Smooth muscle cell (in vitro differentiated cells): Measurements from ENCODE around the gene OXCT1. TPM values are rescaled to one million over a fixed set of nuclear protein-coding genes. Genes with fewer than 3 reads are reported as not detected.

Experiments used
- DNase-seq: peaks from one replicate; lab custom pipeline; 2025; ENCODE audit not compliant: unreplicated experiment; lab: John Stamatoyannopoulos, UW
- H2AFZ ChIP-seq: fragments of 200-600 bp; sonication (generic); 2 replicates; pipeline ENCODE4 v1.6.0; 2016; ENCODE audit warnings: antibody characterized with exemption, low read depth, mild to moderate bottlenecking
- H3F3A ChIP-seq: fragments of 200-600 bp; sonication (generic); 2 replicates; pipeline ENCODE4 v1.6.0; 2017; ENCODE audit warnings: antibody characterized with exemption, low read depth
- H3K27ac ChIP-seq: fragments of 200-600 bp; sonication (generic); 2 replicates; pipeline ENCODE4 v1.5.1; 2016; ENCODE audit warnings: low read depth, mild to moderate bottlenecking
- H3K27me3 ChIP-seq: fragments of 200-600 bp; sonication (generic); 2 replicates; pipeline ENCODE4 v1.6.1; 2016; ENCODE audit warnings: low read depth, mild to moderate bottlenecking
- H3K36me3 ChIP-seq: fragments of 200-600 bp; sonication (generic); 2 replicates; pipeline ENCODE4 v1.5.1; 2016; ENCODE audit warnings: low read depth
- H3K4me1 ChIP-seq: fragments of 200-600 bp; sonication (generic); 2 replicates; pipeline ENCODE4 v1.5.1; 2016; ENCODE audit warnings: low read depth
- H3K4me2 ChIP-seq: fragments of 200-600 bp; sonication (generic); 2 replicates; pipeline ENCODE4 v1.6.0; 2016; ENCODE audit warnings: mild to moderate bottlenecking
- H3K4me3 ChIP-seq: fragments of 200-600 bp; sonication (generic); 2 replicates; pipeline ENCODE4 v1.5.1; 2016; ENCODE audit warnings: mild to moderate bottlenecking
- H3K79me2 ChIP-seq: fragments of 200-600 bp; sonication (generic); 2 replicates; pipeline ENCODE4 v1.6.0; 2016; ENCODE audit warnings: low read depth, mild to moderate bottlenecking
- H3K9ac ChIP-seq: fragments of 200-600 bp; sonication (generic); 2 replicates; pipeline ENCODE4 v1.6.0; 2016; ENCODE audit warnings: low read depth
- H3K9me3 ChIP-seq: fragments of 200-600 bp; sonication (generic); replicated peaks from 2 replicates; pipeline ENCODE4 v1.5.1; 2016; ENCODE audit warnings: low read depth
- H4K20me1 ChIP-seq: fragments of 200-600 bp; sonication (generic); 2 replicates; pipeline ENCODE4 v1.6.0; 2016; ENCODE audit warnings: low read depth
- WGBS: methylation state at CpG from one replicate; pipeline ENCODE4 v1.1.7; 2016; ENCODE audit warnings: low lambda C conversion rate; 5-methylcytosine and 5-hydroxymethylcytosine counted together
- polyA plus RNA-seq: library from polyadenylated mRNA; unstranded; fragments of >200 nt; fragmentation: Nextera tagmentation; extraction: Ambion mirVana; gene quantifications from 2 replicates; pipeline ENCODE4 v1.2.1, GENCODE V29; 2016
- total RNA-seq: library from RNA; depleted of rRNA; stranded (reverse); fragments of >200 nt; gene quantifications from 2 replicates; pipeline ENCODE4 v1.2.3, GENCODE V29; 2014
- TF ChIP-seq, protein P1 (sequence below): fragments of 200-600 bp; sonication (generic); IDR thresholded peaks from 2 replicates; pipeline ENCODE4 v1.5.1; 2017; ENCODE audit warnings: borderline replicate concordance, mild to moderate bottlenecking, antibody characterized with exemption; ENCODE audit not compliant: insufficient read depth, poor library complexity, severe bottlenecking

OXCT1 gene
- total and polyA plus RNA-seq, 2 experiments from 2014 or later = 10.0 to 16.7 TPM

DNA sequence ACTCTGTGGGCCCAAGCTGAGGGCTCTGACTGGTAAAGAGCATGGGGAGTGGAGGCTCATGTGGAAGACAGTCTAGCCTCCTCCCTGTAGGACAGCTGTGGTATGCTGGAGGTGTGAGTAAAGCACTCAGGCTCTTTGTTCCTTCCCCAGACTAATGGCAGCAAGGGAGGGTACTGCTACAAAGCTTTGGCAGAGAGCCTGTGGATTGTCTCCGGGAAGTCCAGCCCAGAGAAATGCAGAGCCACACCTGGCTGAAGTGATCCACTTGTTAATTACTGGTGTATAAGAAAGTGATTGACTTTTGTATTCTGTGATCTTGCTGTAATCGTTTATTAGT is 161.7 kb downstream of the OXCT1 start:
- TF ChIP-seq, protein P1, sequence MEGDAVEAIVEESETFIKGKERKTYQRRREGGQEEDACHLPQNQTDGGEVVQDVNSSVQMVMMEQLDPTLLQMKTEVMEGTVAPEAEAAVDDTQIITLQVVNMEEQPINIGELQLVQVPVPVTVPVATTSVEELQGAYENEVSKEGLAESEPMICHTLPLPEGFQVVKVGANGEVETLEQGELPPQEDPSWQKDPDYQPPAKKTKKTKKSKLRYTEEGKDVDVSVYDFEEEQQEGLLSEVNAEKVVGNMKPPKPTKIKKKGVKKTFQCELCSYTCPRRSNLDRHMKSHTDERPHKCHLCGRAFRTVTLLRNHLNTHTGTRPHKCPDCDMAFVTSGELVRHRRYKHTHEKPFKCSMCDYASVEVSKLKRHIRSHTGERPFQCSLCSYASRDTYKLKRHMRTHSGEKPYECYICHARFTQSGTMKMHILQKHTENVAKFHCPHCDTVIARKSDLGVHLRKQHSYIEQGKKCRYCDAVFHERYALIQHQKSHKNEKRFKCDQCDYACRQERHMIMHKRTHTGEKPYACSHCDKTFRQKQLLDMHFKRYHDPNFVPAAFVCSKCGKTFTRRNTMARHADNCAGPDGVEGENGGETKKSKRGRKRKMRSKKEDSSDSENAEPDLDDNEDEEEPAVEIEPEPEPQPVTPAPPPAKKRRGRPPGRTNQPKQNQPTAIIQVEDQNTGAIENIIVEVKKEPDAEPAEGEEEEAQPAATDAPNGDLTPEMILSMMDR = no peak
- Histone ChIP-seq H4K20me1 (no peaks in the 10 kb centered on the region), H3K36me3 (no peaks in the 10 kb centered on the region), H3K4me2 (no peak overlapping the region), H3K9me3 (no peaks in the 10 kb centered on the region), H3K27ac (no peak overlapping the region), H3K4me3 (no peak overlapping the region), H3K79me2 (no peaks in the 10 kb centered on the region), H3F3A (no peaks in the 10 kb centered on the region), H2AFZ (no peak overlapping the region), H3K27me3 (no peaks in the 10 kb centered on the region), H3K9ac (no peak overlapping the region), H3K4me1 (no peaks in the 10 kb centered on the region)
- DNase-seq = no peak
- WGBS = 65% methylated on average over 2 of the region's 2 CpGs

DNA sequence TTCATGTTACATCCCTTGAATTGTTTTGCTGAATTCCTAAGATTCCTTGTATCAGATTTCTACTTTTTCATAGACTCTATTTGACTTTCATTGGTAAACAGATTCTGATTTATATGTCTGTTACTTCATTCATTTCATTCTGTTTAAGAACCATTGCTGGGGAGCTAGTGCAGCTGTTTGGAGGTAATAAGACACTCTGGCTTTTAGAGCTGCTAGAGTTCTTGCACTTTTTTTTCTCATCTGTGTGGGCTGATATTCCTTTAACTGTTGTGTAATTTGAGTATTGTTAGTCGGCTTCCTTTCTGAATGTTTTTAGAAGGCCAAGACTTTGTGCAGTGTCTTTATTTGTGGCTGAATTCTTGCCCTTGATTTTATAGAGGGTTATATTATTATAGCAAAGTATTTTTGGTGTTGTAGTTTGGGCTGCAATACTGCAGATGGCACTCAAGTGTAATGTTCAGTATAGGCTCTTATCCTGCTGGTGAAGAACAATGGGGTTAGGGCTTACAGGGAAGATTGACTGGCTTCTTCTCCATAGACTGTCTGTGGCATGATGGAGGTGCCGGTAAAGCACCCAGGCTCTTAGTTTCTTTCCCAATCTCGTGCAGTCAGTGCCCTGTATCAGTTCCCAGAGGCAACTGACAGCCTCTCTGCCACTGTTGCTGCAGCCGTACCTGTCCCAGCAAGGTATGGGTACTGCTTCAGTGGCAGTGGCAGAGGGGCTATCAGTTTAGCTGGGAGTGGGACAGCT is 162.2 kb downstream of the OXCT1 start:
- Histone ChIP-seq H3K4me1 (no peaks in the 10 kb centered on the region), H3K9ac (no peak overlapping the region)

DNA sequence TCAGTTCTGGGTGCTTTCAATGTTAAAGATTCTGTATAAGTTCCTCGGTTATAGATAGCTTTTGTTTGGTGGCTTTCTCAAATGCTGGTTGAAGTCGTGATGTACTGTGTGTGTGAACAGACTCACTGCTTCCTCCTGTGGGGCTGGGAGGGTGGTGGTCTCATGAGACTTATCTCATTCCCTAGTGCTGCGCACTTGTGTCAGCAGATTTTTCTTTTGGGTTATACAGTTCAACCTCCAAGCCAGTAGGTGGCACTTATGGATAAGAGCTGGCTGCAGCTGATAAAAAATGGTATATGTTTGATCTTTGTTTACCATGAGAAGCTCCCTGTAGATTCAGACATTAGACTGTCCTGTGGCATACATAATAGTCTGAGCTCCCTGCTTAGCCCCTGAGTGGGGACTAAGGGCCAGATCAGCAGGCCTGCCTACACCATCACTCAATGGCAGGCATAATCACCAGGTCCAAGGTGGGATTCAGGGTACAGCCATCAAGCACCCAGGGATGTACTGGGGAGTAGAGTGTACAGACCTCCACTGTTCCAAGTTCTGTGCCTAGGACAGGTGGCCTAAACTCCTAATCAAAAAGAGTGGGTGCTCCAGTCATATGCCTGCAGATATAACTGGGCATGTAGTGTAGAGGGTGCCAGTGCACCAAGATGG is 174.2 kb downstream of the OXCT1 start:
- Histone ChIP-seq H3K9me3 (no peaks in the 10 kb centered on the region), H3F3A (no peaks in the 10 kb centered on the region), H2AFZ (no peak overlapping the region), H3K9ac (no peak overlapping the region), H4K20me1 (no peaks in the 10 kb centered on the region), H3K4me2 (no peak overlapping the region), H3K79me2 (no peaks in the 10 kb centered on the region), H3K27ac (no peak overlapping the region), H3K4me1 (no peaks in the 10 kb centered on the region), H3K27me3 (peaks cover 11% of the 10 kb centered on the region), H3K36me3 (no peaks in the 10 kb centered on the region), H3K4me3 (no peak overlapping the region)
- WGBS = 82% methylated on average over 3 of the region's 3 CpGs
- TF ChIP-seq, protein P1 = peak; percentile 29
- DNase-seq = no peak

More for the DNA sequence above, 162.2 kb downstream of the OXCT1 start:
- H3K4me2 ChIP-seq = no peak overlapping the region
- no peak overlapping the region for H3K27ac ChIP-seq
- DNase-seq = no peak
- H3K27me3 ChIP-seq = no peaks in the 10 kb centered on the region
- H3K36me3 ChIP-seq = no peaks in the 10 kb centered on the region
- TF ChIP-seq, protein P1 = peak; percentile 57
- H2AFZ ChIP-seq = no peak overlapping the region
- H3F3A ChIP-seq = no peaks in the 10 kb centered on the region
- H4K20me1 ChIP-seq = no peaks in the 10 kb centered on the region
- H3K4me3 ChIP-seq = no peak overlapping the region
- 41% methylated on average over 4 of the region's 4 CpGs for WGBS
- H3K79me2 ChIP-seq = no peaks in the 10 kb centered on the region
- no peaks in the 10 kb centered on the region for H3K9me3 ChIP-seq

DNA sequence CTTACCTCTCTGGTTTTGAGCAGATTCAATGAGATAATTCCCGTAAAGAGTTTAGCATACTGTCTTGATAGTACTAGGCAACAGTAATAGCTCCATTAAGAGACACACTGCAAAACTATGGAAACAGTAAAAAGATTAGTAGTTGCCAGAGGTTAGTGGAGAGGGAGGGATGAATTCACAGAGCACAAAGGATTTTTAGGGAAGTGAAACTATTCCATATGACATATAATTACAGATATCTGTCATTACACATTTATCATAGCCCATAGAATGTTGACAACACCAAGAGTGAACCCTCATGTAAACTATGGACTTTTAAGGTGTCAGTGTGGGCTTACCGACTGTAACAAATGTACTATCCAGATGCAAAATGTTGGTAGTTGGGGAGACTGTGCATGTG is 183.5 kb downstream of the OXCT1 start:
- no peak for DNase-seq
- Histone ChIP-seq H4K20me1 (no peaks in the 10 kb centered on the region), H3K4me3 (no peak overlapping the region), H3F3A (no peaks in the 10 kb centered on the region), H3K4me1 (no peaks in the 10 kb centered on the region), H3K36me3 (no peaks in the 10 kb centered on the region), H3K27me3 (no peaks in the 10 kb centered on the region), H3K27ac (no peak overlapping the region), H3K9ac (no peak overlapping the region), H3K4me2 (no peak overlapping the region), H3K9me3 (no peaks in the 10 kb centered on the region), H3K79me2 (no peaks in the 10 kb centered on the region), H2AFZ (no peak overlapping the region)
- TF ChIP-seq, protein P1 = no peak
- WGBS = 85% methylated on average over 2 of the region's 2 CpGs
